GM13977 (cell line): ENCODE results near the gene EYA2.

Source experiments
- DNase-seq: peaks from one replicate; pipeline ENCODE4 v3.0.0; 2012; ENCODE audit warnings: low spot score
- CTCF ChIP-seq: IDR thresholded peaks from 2 replicates; pipeline ENCODE4 v1.5.1; 2012; ENCODE audit warnings: mild to moderate bottlenecking, control low read depth; ENCODE audit not compliant: insufficient read depth; ENCODE audit errors: extremely low read depth, missing control alignments
- in situ Hi-C: fragments of 300-500 bp; cut with MboI; formaldehyde crosslinking; loops from one replicate; pipeline ENCODE4 v1.12.0; 2022; ENCODE audit warnings: low sequenced_read_pairs, low pct_unique_long_range_greater_than_20kb, mixed read lengths, inconsistent platforms; ENCODE audit not compliant: unreplicated experiment

EYA2 gene

DNA sequence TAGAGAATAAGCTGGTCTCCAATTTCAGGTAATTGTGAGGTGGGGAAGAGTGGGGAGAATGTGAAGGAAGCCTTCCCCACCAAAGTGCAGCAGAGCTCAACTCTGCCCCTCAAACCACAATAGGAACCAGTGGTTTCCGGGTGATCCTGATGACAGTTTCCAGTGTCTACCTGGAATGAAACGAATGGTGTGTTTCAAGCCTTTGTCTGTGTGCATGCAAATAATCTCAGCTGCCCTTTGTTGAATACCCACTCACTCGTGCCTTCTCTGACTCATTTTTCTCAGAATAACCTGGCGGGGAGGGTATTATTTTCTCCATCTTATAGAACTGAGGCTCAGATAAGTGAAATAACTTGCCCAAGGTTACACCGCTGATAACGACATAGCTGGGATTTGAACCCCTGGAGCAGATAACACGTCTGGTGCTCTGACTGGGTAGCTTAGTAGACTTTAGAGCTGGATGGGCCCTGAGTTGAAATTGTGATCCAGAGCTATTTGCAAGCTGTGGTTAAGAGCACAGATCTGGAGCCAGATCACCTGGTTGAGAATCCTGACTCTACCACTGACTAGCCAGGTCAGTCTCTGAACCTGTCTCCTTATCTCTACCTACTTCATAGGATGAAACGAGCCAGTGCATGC is 85.1 kb downstream of the EYA2 start:
- TF ChIP-seq CTCF: no peak
- in situ Hi-C loops: no loop called here
- DNase-seq: no peak

DNA sequence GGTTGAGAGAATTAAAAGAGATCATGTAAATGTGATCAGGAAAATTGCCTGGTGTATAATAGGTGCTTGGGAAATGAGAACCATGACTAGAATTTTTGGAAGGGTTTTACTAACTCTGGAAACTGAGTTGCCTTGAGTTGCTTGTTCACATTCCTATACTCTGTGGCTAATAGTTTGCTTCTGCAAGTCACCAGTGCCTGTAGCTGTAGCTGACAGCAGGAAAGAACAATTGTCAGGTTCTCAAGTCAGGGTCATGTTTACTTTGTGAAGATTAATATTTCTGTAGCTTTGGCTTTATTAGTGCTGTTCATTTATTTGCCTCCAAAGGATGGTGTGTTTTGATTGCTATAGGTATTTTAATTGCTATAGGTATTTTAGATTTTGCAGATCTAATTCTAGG is 86.5 kb downstream of the EYA2 start:
- TF ChIP-seq CTCF: no peak
- in situ Hi-C loops: no loop called here
- no peak for DNase-seq

DNA sequence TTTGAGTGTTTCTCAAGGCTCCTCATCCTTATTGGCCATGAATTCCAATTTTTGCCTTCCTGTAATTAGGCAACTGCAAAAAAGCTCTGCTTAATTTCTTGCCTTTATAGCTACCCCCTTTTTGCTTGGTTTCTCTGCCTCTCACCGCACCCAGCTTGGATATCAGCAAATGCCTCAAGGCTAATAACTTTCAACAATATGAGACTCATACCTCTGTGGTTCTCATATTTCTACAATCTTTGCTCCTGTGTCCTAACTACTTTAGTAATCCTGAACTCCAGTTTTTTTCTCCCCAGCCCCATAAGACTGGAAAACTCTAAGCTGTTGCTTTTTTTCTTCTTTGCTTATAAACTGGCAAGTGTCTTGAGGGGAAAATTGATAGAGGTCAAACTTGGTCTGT is 88.8 kb downstream of the EYA2 start:
- DNase-seq: no peak
- in situ Hi-C loops: no loop called here
- no peak for TF ChIP-seq CTCF

DNA sequence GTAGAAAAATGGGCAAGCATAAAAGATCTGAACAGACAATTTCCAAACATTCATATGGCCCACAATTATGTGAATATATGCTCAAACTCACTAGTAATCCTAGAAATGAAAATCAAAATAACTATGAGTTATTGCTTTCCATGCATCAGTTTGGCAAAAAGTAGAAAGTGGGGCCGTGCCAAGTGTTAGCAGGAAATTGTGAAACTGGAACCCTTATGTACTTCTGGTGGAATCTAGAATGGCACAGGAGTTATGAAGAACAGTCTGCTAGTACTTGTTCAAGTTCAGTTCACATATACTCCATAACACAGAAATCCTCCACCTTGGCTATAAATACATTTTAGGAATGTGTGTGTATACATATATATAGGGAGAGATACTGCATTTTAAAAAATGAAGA is 89.8 kb downstream of the EYA2 start:
- in situ Hi-C loops: no loop called here
- DNase-seq: no peak
- no peak for TF ChIP-seq CTCF

- in situ Hi-C loops: no loop called here
- no peak for TF ChIP-seq CTCF
- DNase-seq: no peak
These were observed 90.6 kb downstream of the EYA2 start for GRCh38 chr20:46985250-46985649.

- no peak for TF ChIP-seq CTCF
- in situ Hi-C loops: no loop called here
These were observed 91.0 kb downstream of the EYA2 start for GRCh38 chr20:46985671-46986070.

GRCh38 chr20:46987001-46987400 is 92.4 kb downstream of the EYA2 start:
- no peak for DNase-seq
- no peak for TF ChIP-seq CTCF
- in situ Hi-C loops: no loop called here

More at GRCh38 chr20:46985671-46986070, 91.0 kb downstream of the EYA2 start:
- DNase-seq: no peak
